Suprapubic skin (tissue), 4 donors: ENCODE results near the gene SYNE2. TPM values are rescaled to one million over a fixed set of nuclear protein-coding genes. Genes with fewer than 3 reads are reported as not detected.

Experiments
- DNase-seq, 2 donors: peaks; one replicate each; pipeline ENCODE4 v3.0.0-alpha.2; 2019; ENCODE audit warnings: low spot score in 2 of 2
- H3K27ac ChIP-seq: fragments of 200-600 bp; sonication (generic); one replicate; pipeline ENCODE4 v1.5.1; 2019
- H3K27me3 ChIP-seq: fragments of 200-600 bp; sonication (generic); one replicate; pipeline ENCODE4 v1.5.1; 2019
- H3K36me3 ChIP-seq: fragments of 200-600 bp; sonication (generic); one replicate; pipeline ENCODE4 v1.5.1; 2019
- H3K4me1 ChIP-seq: fragments of 200-600 bp; sonication (generic); one replicate; pipeline ENCODE4 v1.5.1; 2019
- H3K4me3 ChIP-seq: fragments of 200-600 bp; sonication (generic); one replicate; pipeline ENCODE4 v1.5.1; 2019; ENCODE audit warnings: mild to moderate bottlenecking
- H3K9me3 ChIP-seq: fragments of 200-600 bp; sonication (generic); one replicate; pipeline ENCODE4 v1.5.1; 2019
- CTCF ChIP-seq, 2 donors: fragments of 200-600 bp in 1 of 2; fragments of 450-650 bp in 1 of 2; sonication (generic) in 1 of 2; IDR thresholded peaks; one replicate each; pipeline ENCODE4 v1.5.1; 2016 to 2019; ENCODE audit warnings: antibody characterized with exemption in 2 of 2, mild to moderate bottlenecking in 1 of 2, moderate library complexity in 1 of 2
- EP300 ChIP-seq: sonication (generic); formaldehyde crosslinking; IDR thresholded peaks from one replicate; pipeline ENCODE4 v1.6.1; 2017; ENCODE audit warnings: antibody characterized with exemption
- POLR2A ChIP-seq, 2 donors: fragments of 450-650 bp; IDR thresholded peaks; one replicate each; pipeline ENCODE4 v1.6.1; 2017; ENCODE audit warnings: antibody characterized with exemption in 2 of 2, mild to moderate bottlenecking in 2 of 2, moderate library complexity in 2 of 2
- POLR2AphosphoS5 ChIP-seq, 3 donors: sonication (generic); formaldehyde crosslinking; IDR thresholded peaks; one replicate each; pipeline ENCODE4 v1.6.1; 2017; ENCODE audit warnings: antibody characterized with exemption in 3 of 3
- WGBS: methylation state at CpG from one replicate; pipeline ENCODE4 v1.1.5; 2018; 5-methylcytosine and 5-hydroxymethylcytosine counted together
- total RNA-seq, 4 donors: library from RNA; depleted of rRNA; stranded (reverse); fragments of >200 nt; gene quantifications; one replicate each; pipeline ENCODE4 v1.1.0, GENCODE V29; 2016

SYNE2 gene
- total RNA-seq, 4 donors from 2014 or later = 234 to 658 (median 244) TPM

DNA sequence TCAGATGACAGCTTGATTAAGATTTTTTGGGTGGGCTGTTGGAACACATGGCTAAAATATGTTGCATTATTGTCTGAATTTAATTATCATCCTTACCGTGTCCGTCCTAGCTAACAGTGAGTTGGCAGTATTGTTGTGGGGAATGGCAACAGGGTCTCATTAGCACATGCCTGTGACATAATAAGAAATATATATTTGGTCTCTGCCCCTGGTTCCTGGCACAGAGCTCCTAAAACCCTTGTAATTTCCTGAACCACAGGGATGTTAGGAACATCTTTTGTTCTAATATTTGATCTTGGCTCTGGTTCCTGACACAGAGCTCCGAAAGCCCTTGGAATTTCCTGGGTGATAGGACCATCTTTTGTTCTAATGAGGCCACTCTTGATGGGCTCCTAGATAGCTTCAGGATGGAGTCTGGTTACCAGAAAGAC, 76.0 kb downstream of the SYNE2 start:
- Histone ChIP-seq H3K27ac (no peak overlapping the region), H3K4me3 (no peak overlapping the region), H3K36me3 (no peaks in the 10 kb centered on the region), H3K27me3 (no peaks in the 10 kb centered on the region), H3K9me3 (no peaks in the 10 kb centered on the region), H3K4me1 (peaks cover 23% of the 10 kb centered on the region)
- TF ChIP-seq POLR2A (IDR thresholded peaks at IDR 0.05) = no peak
- no peak for TF ChIP-seq EP300
- no peak for TF ChIP-seq CTCF (IDR thresholded peaks at IDR 0.05)
- TF ChIP-seq POLR2AphosphoS5 (IDR thresholded peaks at IDR 0.05) = no peak
- 50% methylated on average over 3 of the region's 3 CpGs for WGBS
- DNase-seq = no peak

DNA sequence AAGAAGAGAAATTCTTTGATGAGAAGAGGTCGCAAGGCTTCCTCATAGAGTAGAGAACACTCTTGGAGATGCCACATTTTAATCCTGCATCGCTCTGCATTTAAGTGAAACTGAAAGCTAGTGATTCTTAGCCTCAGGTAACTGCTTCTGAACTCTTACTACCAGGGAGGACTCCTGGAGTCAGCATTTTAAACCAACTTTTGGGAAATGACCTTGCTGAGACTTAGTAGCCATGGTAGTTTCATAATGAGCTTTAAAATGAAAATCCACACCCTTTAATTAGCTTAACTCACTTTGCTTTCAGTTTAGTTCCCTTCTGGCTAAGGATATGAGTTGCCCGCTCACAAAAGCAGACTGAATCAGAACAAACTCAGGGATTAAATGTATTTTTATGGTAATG, 80.3 kb downstream of the SYNE2 start:
- no peaks in the 10 kb centered on the region for H3K36me3 ChIP-seq
- H3K4me3 ChIP-seq = peak overlapping the region; percentile 2
- DNase-seq = no peak
- H3K27me3 ChIP-seq = no peaks in the 10 kb centered on the region
- H3K4me1 ChIP-seq = peaks cover 25% of the 10 kb centered on the region
- no peak overlapping the region for H3K27ac ChIP-seq
- no peak for TF ChIP-seq CTCF (IDR thresholded peaks at IDR 0.05)
- TF ChIP-seq POLR2AphosphoS5 (IDR thresholded peaks at IDR 0.05) = no peak
- no peak for TF ChIP-seq EP300
- no peak for TF ChIP-seq POLR2A (IDR thresholded peaks at IDR 0.05)
- no peaks in the 10 kb centered on the region for H3K9me3 ChIP-seq
- WGBS = 47% methylated on average over 3 of the region's 3 CpGs

- Histone ChIP-seq H3K27ac (no peak overlapping the region), H3K9me3 (no peaks in the 10 kb centered on the region), H3K4me1 (peaks cover 20% of the 10 kb centered on the region), H3K27me3 (no peaks in the 10 kb centered on the region), H3K36me3 (no peaks in the 10 kb centered on the region), H3K4me3 (no peak overlapping the region)
- WGBS = 52% methylated on average over 3 of the region's 3 CpGs
- TF ChIP-seq POLR2AphosphoS5 (IDR thresholded peaks at IDR 0.05) = no peak
- no peak for TF ChIP-seq POLR2A (IDR thresholded peaks at IDR 0.05)
- TF ChIP-seq EP300 = no peak
- no peak for TF ChIP-seq CTCF (IDR thresholded peaks at IDR 0.05)
- no peak for DNase-seq
Measured at GRCh38 chr14:63933711-63934110, 80.9 kb downstream of the SYNE2 start.

DNA sequence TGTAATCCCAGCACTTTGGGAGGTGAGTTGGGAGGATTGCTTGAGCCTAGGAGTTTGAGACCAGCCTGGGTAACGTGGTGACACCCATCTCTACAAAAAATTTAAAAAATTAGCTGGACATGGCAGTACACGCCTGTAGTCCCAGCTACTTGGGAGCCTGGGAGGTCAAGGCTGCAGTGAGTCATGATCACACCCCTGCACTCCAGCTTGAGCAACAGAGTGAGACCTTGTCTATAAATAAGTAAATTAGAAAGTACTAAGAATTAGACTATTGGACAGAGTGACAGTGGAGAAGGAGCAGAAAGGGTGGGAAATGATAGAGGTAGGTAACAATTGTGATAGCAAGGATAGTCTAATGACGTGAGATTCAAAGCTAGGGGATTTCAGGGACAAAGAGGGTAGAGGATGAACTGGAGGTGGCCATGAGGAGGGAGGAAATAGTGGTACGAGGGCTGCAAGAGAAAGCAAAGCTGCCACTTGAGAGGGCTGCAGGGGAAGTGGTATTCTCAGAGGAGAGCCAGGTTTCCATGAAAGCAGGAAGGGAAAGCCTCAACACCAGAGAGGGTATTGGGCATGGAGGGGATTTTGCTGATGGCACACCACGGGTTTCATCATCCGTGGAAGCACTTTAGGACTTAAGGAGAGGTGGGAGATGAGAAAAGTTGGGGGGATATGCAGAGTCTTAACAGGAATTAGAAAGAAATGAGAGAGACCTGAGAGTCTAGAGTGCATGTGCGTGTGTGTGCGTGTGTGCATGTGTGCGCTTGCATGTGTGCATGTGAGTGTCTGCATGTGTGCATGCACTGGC, 85.6 kb downstream of the SYNE2 start:
- DNase-seq = no peak
- TF ChIP-seq POLR2A (IDR thresholded peaks at IDR 0.05) (no peak), EP300 (no peak), POLR2AphosphoS5 (IDR thresholded peaks at IDR 0.05) (no peak), CTCF (IDR thresholded peaks at IDR 0.05) (no peak)
- WGBS = 72% methylated on average over 9 of the region's 9 CpGs
- H3K9me3 ChIP-seq = no peaks in the 10 kb centered on the region
- H3K4me1 ChIP-seq = peaks cover 7% of the 10 kb centered on the region
- no peaks in the 10 kb centered on the region for H3K27me3 ChIP-seq
- H3K4me3 ChIP-seq = no peak overlapping the region
- H3K27ac ChIP-seq = no peak overlapping the region
- H3K36me3 ChIP-seq = peaks cover 17% of the 10 kb centered on the region

- peaks cover 17% of the 10 kb centered on the region for H3K36me3 ChIP-seq
- DNase-seq = no peak
- no peak overlapping the region for H3K4me3 ChIP-seq
- H3K27ac ChIP-seq = no peak overlapping the region
- peaks cover 3% of the 10 kb centered on the region for H3K4me1 ChIP-seq
- H3K27me3 ChIP-seq = no peaks in the 10 kb centered on the region
- TF ChIP-seq POLR2AphosphoS5 (IDR thresholded peaks at IDR 0.05) (no peak), EP300 (no peak), POLR2A (IDR thresholded peaks at IDR 0.05) (no peak), CTCF (IDR thresholded peaks at IDR 0.05) (no peak)
- 94% methylated on average over 1 of the region's 1 CpG for WGBS
- H3K9me3 ChIP-seq = no peaks in the 10 kb centered on the region
Measured at GRCh38 chr14:63939006-63939270, 86.1 kb downstream of the SYNE2 start.
